PC-3 (cell line): ENCODE measurements around the gene HOOK2. TPM values are rescaled to one million over a fixed set of nuclear protein-coding genes. Genes with fewer than 3 reads are reported as not detected.

Experiments
- ATAC-seq: fragments of 200-7000 bp; cut with Tn5 transposase; 2 replicates; pipeline ENCODE4 v1.9.1; 2020; ENCODE audit warnings: mild to moderate bottlenecking, moderate library complexity
- BruUV-seq: library from RNA; stranded (reverse); fragments of 400-500 nt; replicated peaks from 2 replicates; lab custom pipeline; 2021; lab: Mats Ljungman, UMichigan
- CTCF ChIA-PET: fragments of 300-600 bp; sonication (Branson Sonifier 250); formaldehyde crosslinking; loops from one replicate; lab custom pipeline; 2022; ENCODE audit warnings: antibody characterized with exemption; lab: Charles Lee
- POLR2A ChIA-PET: fragments of 300-600 bp; sonication (Branson Sonifier 250); formaldehyde crosslinking; loops from one replicate; lab custom pipeline; 2022; ENCODE audit warnings: antibody characterized with exemption; ENCODE audit not compliant: unreplicated experiment; lab: Charles Lee
- DNase-seq: peaks from one replicate; pipeline ENCODE4 v3.0.0-alpha.2; 2015
- H2AFZ ChIP-seq: fragments of 300-600 bp; sonication (generic); 2 replicates; pipeline ENCODE4 v1.6.0; 2016; ENCODE audit warnings: antibody characterized with exemption, low read length
- H3F3A ChIP-seq: fragments of 300-600 bp; sonication (generic); one replicate; pipeline ENCODE4 v1.6.0; 2017; ENCODE audit warnings: antibody characterized with exemption, low read length, control low read depth, mild to moderate bottlenecking; ENCODE audit not compliant: unreplicated experiment
- H3K27ac ChIP-seq: fragments of 300-600 bp; sonication (generic); 2 replicates; pipeline ENCODE4 v1.5.1; 2016; ENCODE audit warnings: mild to moderate bottlenecking, low read length
- H3K27me3 ChIP-seq: fragments of 300-600 bp; sonication (generic); 2 replicates; pipeline ENCODE4 v1.6.1; 2016; ENCODE audit warnings: low read length, mixed read lengths
- H3K36me3 ChIP-seq: fragments of 300-600 bp; sonication (generic); 2 replicates; pipeline ENCODE4 v1.6.1; 2016; ENCODE audit warnings: low read depth, mixed run types, low read length, mixed read lengths
- H3K4me1 ChIP-seq: fragments of 300-600 bp; sonication (generic); 2 replicates; pipeline ENCODE4 v1.5.1; 2016; ENCODE audit warnings: low read length; ENCODE audit not compliant: insufficient read depth
- H3K4me2 ChIP-seq: fragments of 300-600 bp; sonication (generic); 2 replicates; pipeline ENCODE4 v1.6.0; 2016; ENCODE audit warnings: low read length
- H3K4me3 ChIP-seq: fragments of 300-600 bp; sonication (generic); 2 replicates; pipeline ENCODE4 v1.5.1; 2016; ENCODE audit warnings: mild to moderate bottlenecking, low read length, mixed read lengths
- H3K79me2 ChIP-seq: fragments of 300-600 bp; sonication (generic); 2 replicates; pipeline ENCODE4 v1.6.1; 2017; ENCODE audit warnings: low read length, mixed read lengths
- H3K9ac ChIP-seq: fragments of 300-600 bp; sonication (generic); 2 replicates; pipeline ENCODE4 v1.6.0; 2016; ENCODE audit warnings: mild to moderate bottlenecking, low read length
- H3K9me2 ChIP-seq: fragments of 300-600 bp; sonication (generic); replicated peaks from 2 replicates; pipeline ENCODE4 v1.6.1; 2016; ENCODE audit warnings: mixed run types, low read length, mixed read lengths
- H3K9me3 ChIP-seq: fragments of 300-600 bp; sonication (generic); 2 replicates; pipeline ENCODE4 v1.6.1; 2016; ENCODE audit warnings: low read length, mixed read lengths
- H4K20me1 ChIP-seq: fragments of 300-600 bp; sonication (generic); 2 replicates; pipeline ENCODE4 v1.6.1; 2016; ENCODE audit warnings: low read length, mixed read lengths
- EZH2 ChIP-seq: fragments of 300-600 bp; sonication (generic); IDR thresholded peaks from one replicate; pipeline ENCODE4 v1.6.1; 2017; ENCODE audit warnings: antibody characterized with exemption, mild to moderate bottlenecking, low read length; ENCODE audit not compliant: unreplicated experiment
- EZH2phosphoT487 ChIP-seq: fragments of 300-600 bp; sonication (generic); IDR thresholded peaks from 2 replicates; pipeline ENCODE4 v1.6.1; 2018; ENCODE audit warnings: mild to moderate bottlenecking, antibody characterized with exemption, low read length, borderline replicate concordance
- intact Hi-C: fragments of 100-400 bp; cut with micrococcal nuclease; formaldehyde crosslinking; loops from 2 replicates; pipeline ENCODE4 v1.9.0; 2023
- total RNA-seq: library from RNA; depleted of rRNA; stranded (reverse); fragments of >200 nt; gene quantifications from 2 replicates; pipeline ENCODE4 v1.2.3, GENCODE V29; 2014
- TF ChIP-seq, protein P1 (sequence below): fragments of 300-600 bp; sonication (generic); conservative IDR thresholded peaks from 2 replicates; pipeline ENCODE4 v1.5.1; 2017; ENCODE audit warnings: antibody characterized with exemption, low read depth, mild to moderate bottlenecking, low read length

The HOOK2 gene
- total RNA-seq, 1 experiment from 2014 or later = 95.2 TPM

- Histone ChIP-seq H3K79me2 (no peaks in the 10 kb centered on the region), H3F3A (no peaks in the 10 kb centered on the region), H4K20me1 (no peaks in the 10 kb centered on the region), H3K36me3 (peaks cover 11% of the 10 kb centered on the region), H2AFZ (no peak overlapping the region), H3K4me2 (no peak overlapping the region), H3K9ac (no peak overlapping the region), H3K27me3 (peaks cover 11% of the 10 kb centered on the region), H3K9me3 (no peaks in the 10 kb centered on the region), H3K4me3 (no peak overlapping the region), H3K9me2 (no peaks in the 10 kb centered on the region), H3K4me1 (peaks cover 12% of the 10 kb centered on the region), H3K27ac (no peak overlapping the region)
- ATAC-seq = no peak
- no peak for TF ChIP-seq EZH2
- TF ChIP-seq EZH2phosphoT487 = no peak
- TF ChIP-seq, protein P1, sequence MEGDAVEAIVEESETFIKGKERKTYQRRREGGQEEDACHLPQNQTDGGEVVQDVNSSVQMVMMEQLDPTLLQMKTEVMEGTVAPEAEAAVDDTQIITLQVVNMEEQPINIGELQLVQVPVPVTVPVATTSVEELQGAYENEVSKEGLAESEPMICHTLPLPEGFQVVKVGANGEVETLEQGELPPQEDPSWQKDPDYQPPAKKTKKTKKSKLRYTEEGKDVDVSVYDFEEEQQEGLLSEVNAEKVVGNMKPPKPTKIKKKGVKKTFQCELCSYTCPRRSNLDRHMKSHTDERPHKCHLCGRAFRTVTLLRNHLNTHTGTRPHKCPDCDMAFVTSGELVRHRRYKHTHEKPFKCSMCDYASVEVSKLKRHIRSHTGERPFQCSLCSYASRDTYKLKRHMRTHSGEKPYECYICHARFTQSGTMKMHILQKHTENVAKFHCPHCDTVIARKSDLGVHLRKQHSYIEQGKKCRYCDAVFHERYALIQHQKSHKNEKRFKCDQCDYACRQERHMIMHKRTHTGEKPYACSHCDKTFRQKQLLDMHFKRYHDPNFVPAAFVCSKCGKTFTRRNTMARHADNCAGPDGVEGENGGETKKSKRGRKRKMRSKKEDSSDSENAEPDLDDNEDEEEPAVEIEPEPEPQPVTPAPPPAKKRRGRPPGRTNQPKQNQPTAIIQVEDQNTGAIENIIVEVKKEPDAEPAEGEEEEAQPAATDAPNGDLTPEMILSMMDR = no peak
- CTCF ChIA-PET = interaction anchor here (0.6 kb wide), 1 partner anchor 36 kb away, joined by 9 read pairs; no protein-coding TSS in a partner anchor
- no peak for DNase-seq
- POLR2A ChIA-PET = interaction anchor here (0.6 kb wide), 1 partner anchor 28 kb away, joined by 5 read pairs; the partner anchor contains the start of gene TNPO2
- no TSS peak for BruUV-seq
- intact Hi-C loops = no loop called here
Observed at GRCh38 chr19:12752056-12752781, 23.1 kb downstream of the HOOK2 start.

DNA sequence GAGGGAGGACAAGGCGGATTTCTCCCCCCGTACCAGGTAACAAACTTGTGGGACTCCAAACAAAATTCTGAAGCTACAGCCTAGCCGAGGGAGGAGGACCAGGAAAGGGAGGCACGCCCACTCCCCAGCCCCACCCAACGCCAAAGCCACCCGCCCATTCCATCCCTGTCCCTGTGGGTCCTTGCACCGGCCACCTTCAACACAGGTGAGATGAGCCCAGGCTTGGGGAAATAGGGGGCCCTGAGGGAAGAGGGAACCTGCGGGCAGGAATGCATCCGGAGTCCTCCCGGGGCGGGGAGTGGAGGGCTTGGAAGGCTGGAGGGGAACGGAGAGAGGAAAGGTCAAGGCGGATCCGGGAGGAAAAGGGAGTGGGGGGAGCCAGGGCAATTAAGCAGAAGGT, 23.7 kb downstream of the HOOK2 start, which contains the start of gene BEST2:
TSS of gene BEST2 (plus strand) at position 157 of the 400 bp plus-strand sequence. CDS start 802 bp downstream, outside the sequence.
- Histone ChIP-seq H4K20me1 (no peaks in the 10 kb centered on the region), H3K9me3 (no peaks in the 10 kb centered on the region), H3K9me2 (no peaks in the 10 kb centered on the region), H3K4me2 (peak within 1 kb of the TSS; percentile 78; the same call in 1 of the 2 replicates), H3K4me1 (peaks cover 12% of the 10 kb centered on the region), H3K9ac (no peak within 1 kb of the TSS), H3K4me3 (no peak within 1 kb of the TSS), H2AFZ (no peak within 1 kb of the TSS), H3F3A (no peaks in the 10 kb centered on the region), H3K27ac (no peak within 1 kb of the TSS), H3K79me2 (no peaks in the 10 kb centered on the region), H3K27me3 (peaks cover 11% of the 10 kb centered on the region), H3K36me3 (peaks cover 15% of the 10 kb centered on the region)
- TF ChIP-seq EZH2 = no peak
- TF ChIP-seq, protein P1 = no peak
- TF ChIP-seq EZH2phosphoT487 = no peak
- ChIA-PET POLR2A (no interaction called here), CTCF (no interaction called here)
- no peak for ATAC-seq
- intact Hi-C loops = no loop called here
- DNase-seq = no peak
- no TSS peak for BruUV-seq

- no peak overlapping the region for H3K27ac ChIP-seq
- no peaks in the 10 kb centered on the region for H3K79me2 ChIP-seq
- H3K4me1 ChIP-seq = peaks cover 12% of the 10 kb centered on the region
- POLR2A ChIA-PET = no interaction called here
- H3K9ac ChIP-seq = no peak overlapping the region
- no peaks in the 10 kb centered on the region for H4K20me1 ChIP-seq
- peaks cover 22% of the 10 kb centered on the region for H3K36me3 ChIP-seq
- TF ChIP-seq, protein P1 = no peak
- TF ChIP-seq EZH2phosphoT487 = no peak
- no peak for TF ChIP-seq EZH2
- no peak overlapping the region for H3K4me2 ChIP-seq
- H3K9me3 ChIP-seq = no peaks in the 10 kb centered on the region
- DNase-seq (no peak), ATAC-seq (no peak)
- H3K9me2 ChIP-seq = no peaks in the 10 kb centered on the region
- CTCF ChIA-PET = no interaction called here
- H3K27me3 ChIP-seq = peaks cover 11% of the 10 kb centered on the region
- intact Hi-C loops = no loop called here
- H3K4me3 ChIP-seq = no peak overlapping the region
- no peaks in the 10 kb centered on the region for H3F3A ChIP-seq
- no peak overlapping the region for H2AFZ ChIP-seq
- no TSS peak for BruUV-seq
Observed at GRCh38 chr19:12750851-12751250, 24.5 kb downstream of the HOOK2 start.
